Activated CD4-positive, alpha-beta T cell treated with anti-CD3 and anti-CD28 coated beads, Interleukin-2, amount 10 ng/mL, durations not matched to agents 24 days and 14 days (primary cell): Measurements from ENCODE around the gene KRT40. TPM values are rescaled to one million over a fixed set of nuclear protein-coding genes. Genes with fewer than 3 reads are reported as not detected.

ENCODE experiments used
- DNase-seq: peaks from one replicate; pipeline ENCODE4 v3.0.0; 2022
- H3K27ac Mint-ChIP-seq: one replicate; pipeline ENCODE4 v1.8.0; 2022; ENCODE audit warnings: mild to moderate bottlenecking, mixed read lengths
- H3K27me3 Mint-ChIP-seq: one replicate; pipeline ENCODE4 v1.8.0; 2022; ENCODE audit warnings: mixed read lengths
- H3K36me3 Mint-ChIP-seq: one replicate; pipeline ENCODE4 v1.8.0; 2022; ENCODE audit warnings: low read depth, mild to moderate bottlenecking, mixed read lengths
- H3K4me1 Mint-ChIP-seq: one replicate; pipeline ENCODE4 v1.8.0; 2021; ENCODE audit warnings: mixed read lengths
- H3K4me3 Mint-ChIP-seq: one replicate; pipeline ENCODE4 v1.8.0; 2022; ENCODE audit warnings: mild to moderate bottlenecking, moderate library complexity, mixed read lengths
- H3K9me3 Mint-ChIP-seq: one replicate; pipeline ENCODE4 v1.8.0; 2021; ENCODE audit warnings: mixed read lengths
- intact Hi-C: fragments of 100-400 bp; cut with micrococcal nuclease; formaldehyde crosslinking; loops from one replicate; pipeline ENCODE4 v1.15.1; 2023
- total RNA-seq: library from RNA; stranded (reverse); gene quantifications from 2 replicates; pipeline ENCODE4 v1.2.3, GENCODE V29; 2022

KRT40 gene
- total RNA-seq, 1 donor from 2014 or later: not detected

DNA sequence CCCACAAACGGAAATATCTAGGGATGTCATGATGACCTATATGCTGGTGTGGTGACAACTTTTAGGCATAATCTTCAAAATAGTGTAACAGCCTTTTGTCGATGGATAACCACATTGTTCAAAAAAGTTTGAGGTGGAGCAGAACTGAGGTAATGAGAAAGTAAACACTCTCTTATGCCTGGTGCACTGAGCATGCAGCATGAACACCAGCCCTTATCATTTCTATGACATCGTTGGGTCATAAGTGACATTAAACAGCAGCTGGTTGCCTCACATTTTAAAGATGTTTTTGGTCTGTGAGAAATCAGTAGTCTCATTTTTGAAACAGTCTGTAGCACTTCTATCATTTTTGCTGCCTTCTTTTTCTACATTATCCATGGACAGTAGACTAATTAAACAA lies 48.5 kb downstream of the KRT40 start:
- no peaks in the 10 kb centered on the region for H3K4me1 Mint-ChIP-seq
- intact Hi-C loops: no loop called here
- no peak for DNase-seq
- peaks cover 16% of the 10 kb centered on the region for H3K27me3 Mint-ChIP-seq
- no peak overlapping the region for H3K27ac Mint-ChIP-seq
- H3K36me3 Mint-ChIP-seq: no peaks in the 10 kb centered on the region
- no peaks in the 10 kb centered on the region for H3K9me3 Mint-ChIP-seq
- H3K4me3 Mint-ChIP-seq: no peak overlapping the region

DNA sequence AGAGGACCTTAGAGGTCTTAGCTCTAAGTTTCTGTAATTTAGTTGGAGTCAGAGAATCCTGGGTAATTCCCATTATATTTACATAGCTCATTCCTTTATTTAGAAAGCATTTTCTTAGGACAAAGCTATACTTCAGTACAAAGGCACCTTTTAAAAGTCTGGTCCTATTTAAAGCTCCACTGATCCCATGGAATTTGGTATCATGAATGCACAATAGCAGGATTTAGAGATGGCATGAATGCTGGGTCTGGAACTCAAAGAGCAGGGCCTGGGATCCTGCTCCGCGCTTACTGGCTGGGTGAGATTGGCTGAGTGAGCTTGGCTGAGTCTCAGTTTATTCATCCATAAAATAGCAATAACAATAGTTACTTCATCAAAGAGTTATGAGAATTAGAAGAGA lies 51.5 kb downstream of the KRT40 start:
- Mint-ChIP-seq H3K4me3 (no peak overlapping the region), H3K9me3 (no peaks in the 10 kb centered on the region), H3K27me3 (peaks cover 18% of the 10 kb centered on the region), H3K27ac (no peak overlapping the region), H3K36me3 (no peaks in the 10 kb centered on the region), H3K4me1 (no peaks in the 10 kb centered on the region)
- intact Hi-C loops: no loop called here
- no peak for DNase-seq

DNA sequence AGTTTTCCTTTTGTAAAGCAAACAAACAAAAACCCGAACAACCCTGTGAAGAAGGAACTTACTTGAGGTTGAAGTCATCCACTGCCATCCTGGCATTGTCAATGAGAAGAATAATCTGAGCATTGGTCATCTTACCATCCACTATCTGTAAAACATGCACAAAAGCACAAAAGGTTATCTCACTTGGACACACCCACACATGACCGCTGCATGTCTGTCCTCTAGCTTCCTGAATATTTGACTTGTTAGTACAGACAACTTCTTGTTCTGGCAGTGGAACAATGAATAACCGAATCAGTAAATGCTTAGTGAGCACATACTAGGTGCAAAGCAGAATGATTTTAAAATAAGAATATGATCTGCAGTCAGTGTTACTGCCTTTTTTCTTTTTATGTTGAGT lies 52.8 kb downstream of the KRT40 start:
- Mint-ChIP-seq H3K9me3 (no peaks in the 10 kb centered on the region), H3K36me3 (no peaks in the 10 kb centered on the region), H3K4me1 (no peaks in the 10 kb centered on the region), H3K27ac (no peak overlapping the region), H3K4me3 (no peak overlapping the region), H3K27me3 (peaks cover 26% of the 10 kb centered on the region)
- DNase-seq: no peak
- intact Hi-C loops: no loop called here

Other genes starting within 250 kb of the KRT40 start
- not detected in 2 replicates for gene KRT25, start 229.0 kb downstream of the KRT40 start, total RNA-seq
- not detected in 2 replicates for gene KRT26, start 212.1 kb downstream of the KRT40 start, total RNA-seq
- not detected in 2 replicates for gene KRT27, start 201.8 kb downstream of the KRT40 start, total RNA-seq
- not detected in 2 replicates for gene KRT28, start 184.4 kb downstream of the KRT40 start, total RNA-seq
- gene KRT10, start 161.7 kb downstream of the KRT40 start, total RNA-seq: 26.4 and 27.8 TPM in 2 replicates
- not detected in 2 replicates for gene KRT12, start 117.1 kb downstream of the KRT40 start, total RNA-seq
- not detected in 2 replicates for gene KRT20, start 99.1 kb downstream of the KRT40 start, total RNA-seq
- gene KRT23, start 46.7 kb downstream of the KRT40 start, total RNA-seq: not detected in 2 replicates
- gene KRT39, start 17.4 kb downstream of the KRT40 start, total RNA-seq: not detected in 2 replicates
- not detected in 2 replicates for gene KRTAP3-3, start 9.8 kb upstream of the KRT40 start, total RNA-seq
- not detected in 2 replicates for gene KRTAP3-2, start 15.6 kb upstream of the KRT40 start, total RNA-seq
- not detected in 2 replicates for gene KRTAP3-1, start 24.8 kb upstream of the KRT40 start, total RNA-seq
- gene KRTAP1-5, start 42.9 kb upstream of the KRT40 start, total RNA-seq: not detected in 2 replicates
- not detected in 2 replicates for gene KRTAP1-4, start 45.9 kb upstream of the KRT40 start, total RNA-seq
- not detected in 2 replicates for gene KRTAP1-3, start 50.5 kb upstream of the KRT40 start, total RNA-seq
- not detected in 2 replicates for gene KRTAP1-1, start 57.1 kb upstream of the KRT40 start, total RNA-seq
- not detected in 2 replicates for gene KRTAP2-1, start 63.0 kb upstream of the KRT40 start, total RNA-seq
- gene KRTAP2-2, start 70.9 kb upstream of the KRT40 start, total RNA-seq: not detected in 2 replicates
- gene KRTAP2-3, start 75.8 kb upstream of the KRT40 start, total RNA-seq: not detected in 2 replicates
- gene KRTAP2-4, start 81.6 kb upstream of the KRT40 start, total RNA-seq: not detected in 2 replicates
- gene KRTAP4-7, start 99.8 kb upstream of the KRT40 start, total RNA-seq: not detected in 2 replicates
- gene KRTAP4-8, start 113.8 kb upstream of the KRT40 start, total RNA-seq: not detected in 2 replicates
- gene KRTAP4-16, start 117.9 kb upstream of the KRT40 start, total RNA-seq: not detected in 2 replicates
- not detected in 2 replicates for gene KRTAP4-9, start 121.1 kb upstream of the KRT40 start, total RNA-seq
- not detected in 2 replicates for gene KRTAP4-11, start 134.0 kb upstream of the KRT40 start, total RNA-seq
- gene KRTAP4-12, start 139.9 kb upstream of the KRT40 start, total RNA-seq: not detected in 2 replicates
- gene KRTAP4-6, start 156.2 kb upstream of the KRT40 start, total RNA-seq: not detected in 2 replicates
- gene KRTAP4-5, start 165.5 kb upstream of the KRT40 start, total RNA-seq: not detected in 2 replicates
- gene KRTAP4-4, start 176.4 kb upstream of the KRT40 start, total RNA-seq: not detected in 2 replicates
- gene KRTAP4-3, start 183.9 kb upstream of the KRT40 start, total RNA-seq: not detected in 2 replicates
- not detected in 2 replicates for gene KRTAP4-2, start 193.9 kb upstream of the KRT40 start, total RNA-seq
- not detected in 2 replicates for gene KRTAP4-1, start 200.6 kb upstream of the KRT40 start, total RNA-seq
- not detected in 2 replicates for gene KRTAP9-1, start 205.6 kb upstream of the KRT40 start, total RNA-seq
- not detected in 2 replicates for gene KRTAP9-2, start 242.3 kb upstream of the KRT40 start, total RNA-seq
- not detected in 2 replicates for gene KRTAP9-3, start 248.1 kb upstream of the KRT40 start, total RNA-seq